DMS79 (cell line): ENCODE data around the gene CDCA4.
A peak's percentile ranks its signal among the peaks of the same experiment; 100 is the strongest.
"Not testable (repeated sequence)": the region's sequence is repeated elsewhere in the genome, so short reads cannot be mapped to it uniquely, and the experiment has no call there.

Source experiments
- DNase-seq: peaks from one replicate; lab custom pipeline; 2025; lab: John Stamatoyannopoulos, UW

The CDCA4 gene

GRCh38 chr14:105033412-105033900 lies 12.6 kb upstream of the CDCA4 start:
- not testable (repeated sequence) for DNase-seq

GRCh38 chr14:105032451-105032901 lies 11.6 kb upstream of the CDCA4 start:
- not testable (repeated sequence) for DNase-seq

- no peak for DNase-seq
Observed at GRCh38 chr14:105030836-105031396, 10.0 kb upstream of the CDCA4 start.

- no peak for DNase-seq
Observed at GRCh38 chr14:105030194-105030593, 9.3 kb upstream of the CDCA4 start.

GRCh38 chr14:105029402-105029801 lies 8.5 kb upstream of the CDCA4 start:
- no peak for DNase-seq

GRCh38 chr14:105028251-105028927 lies 7.5 kb upstream of the CDCA4 start:
- no peak for DNase-seq

- not testable (repeated sequence) for DNase-seq
Observed at GRCh38 chr14:105027718-105028117, 6.8 kb upstream of the CDCA4 start.

- no peak for DNase-seq
Observed at GRCh38 chr14:105026802-105027563, 6.1 kb upstream of the CDCA4 start.

- DNase-seq: no peak
Observed at GRCh38 chr14:105026033-105026785, 5.3 kb upstream of the CDCA4 start.

GRCh38 chr14:105025429-105025828 lies 4.5 kb upstream of the CDCA4 start:
- DNase-seq: no peak

- DNase-seq: no peak
Observed at GRCh38 chr14:105023791-105024480, 3.1 kb upstream of the CDCA4 start.

- no peak for DNase-seq
Observed at GRCh38 chr14:105023144-105023543, 2.3 kb upstream of the CDCA4 start.

GRCh38 chr14:105022276-105022670 lies 1.4 kb upstream of the CDCA4 start:
- DNase-seq: no peak

GRCh38 chr14:105021656-105022275 lies 883 bp upstream of the CDCA4 start:
- peak; percentile 61 for DNase-seq

- no peak for DNase-seq
Observed at GRCh38 chr14:105019861-105020814, 745 bp downstream of the CDCA4 start.

GRCh38 chr14:105018414-105018813 lies 2.5 kb downstream of the CDCA4 start:
- no peak for DNase-seq

GRCh38 chr14:105015905-105016304 lies 5.0 kb downstream of the CDCA4 start:
- DNase-seq: no peak

- no peak for DNase-seq
Observed at GRCh38 chr14:105015242-105015641, 5.6 kb downstream of the CDCA4 start.

GRCh38 chr14:105014631-105015030 lies 6.3 kb downstream of the CDCA4 start:
- DNase-seq: no peak

- DNase-seq: no peak
Observed at GRCh38 chr14:105014032-105014431, 6.9 kb downstream of the CDCA4 start.
